Mucosa of rectum (tissue), 2 donors: ENCODE results near the gene KAT14.
A peak's percentile ranks its signal among the peaks of the same experiment; 100 is the strongest.
"Not testable (repeated sequence)": the region's sequence is repeated elsewhere in the genome, so short reads cannot be mapped to it uniquely, and the experiment has no call there.

Source experiments
- H3K27ac ChIP-seq, 2 donors: one replicate each; pipeline ENCODE4 v1.7.0; 2013; ENCODE audit warnings: inconsistent platforms in 2 of 2, low read depth in 2 of 2, low read length in 2 of 2
- H3K27me3 ChIP-seq, 2 donors: one replicate each; pipeline ENCODE4 v1.7.0; 2013; ENCODE audit warnings: low read length in 2 of 2; ENCODE audit not compliant: control insufficient read depth in 2 of 2, insufficient read depth in 2 of 2
- H3K36me3 ChIP-seq, 2 donors: one replicate each; pipeline ENCODE4 v1.7.0; 2013; ENCODE audit warnings: low read length in 2 of 2; ENCODE audit not compliant: control insufficient read depth in 2 of 2, insufficient read depth in 2 of 2
- H3K4me1 ChIP-seq, 2 donors: one replicate each; pipeline ENCODE4 v1.7.0; 2013; ENCODE audit warnings: low read length in 2 of 2, mild to moderate bottlenecking in 1 of 2; ENCODE audit not compliant: control insufficient read depth in 2 of 2, insufficient read depth in 2 of 2
- H3K4me3 ChIP-seq, 2 donors: one replicate each; pipeline ENCODE4 v1.7.0; 2013; ENCODE audit warnings: low read length in 2 of 2
- H3K9ac ChIP-seq, 2 donors: one replicate each; pipeline ENCODE4 v1.7.0; 2013; ENCODE audit warnings: low read length in 2 of 2, low read depth in 1 of 2, mild to moderate bottlenecking in 1 of 2
- H3K9me3 ChIP-seq, 2 donors: one replicate each; pipeline ENCODE4 v1.7.0; 2013; ENCODE audit warnings: low read length in 2 of 2; ENCODE audit not compliant: control insufficient read depth in 2 of 2
- donor health status: healthy.
- donor health status: Normal muscosa, but diverticular disease.

Gene KAT14

DNA sequence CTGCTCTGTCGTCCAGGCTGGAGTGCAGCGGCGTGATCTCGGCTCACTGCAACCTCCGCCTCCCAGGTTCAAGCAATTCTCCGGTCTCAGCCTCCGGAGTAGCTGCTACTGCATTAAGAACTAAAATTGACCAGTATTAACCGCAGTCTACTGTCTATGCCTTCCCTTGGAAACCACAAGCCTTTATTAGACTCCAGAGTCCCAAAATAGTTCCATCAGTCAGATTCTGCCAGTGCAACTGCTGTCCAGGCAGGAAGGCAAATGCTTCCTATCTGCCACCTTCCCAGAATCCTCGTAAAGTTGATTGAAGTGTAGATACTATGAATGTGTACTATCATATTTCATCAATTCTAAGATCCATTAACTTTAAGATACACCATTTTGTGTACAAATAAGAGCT lies 16.7 kb downstream of the KAT14 start:
- no peak overlapping the region for H3K4me3 ChIP-seq
- no peak overlapping the region for H3K27ac ChIP-seq
- H3K9ac ChIP-seq: no peak overlapping the region
- no peaks in the 10 kb centered on the region for H3K4me1 ChIP-seq
- H3K9me3 ChIP-seq: no peaks in the 10 kb centered on the region
- H3K27me3 ChIP-seq: no peaks in the 10 kb centered on the region
- peaks cover 21 to 27% of the 10 kb centered on the region in 2 donors for H3K36me3 ChIP-seq

DNA sequence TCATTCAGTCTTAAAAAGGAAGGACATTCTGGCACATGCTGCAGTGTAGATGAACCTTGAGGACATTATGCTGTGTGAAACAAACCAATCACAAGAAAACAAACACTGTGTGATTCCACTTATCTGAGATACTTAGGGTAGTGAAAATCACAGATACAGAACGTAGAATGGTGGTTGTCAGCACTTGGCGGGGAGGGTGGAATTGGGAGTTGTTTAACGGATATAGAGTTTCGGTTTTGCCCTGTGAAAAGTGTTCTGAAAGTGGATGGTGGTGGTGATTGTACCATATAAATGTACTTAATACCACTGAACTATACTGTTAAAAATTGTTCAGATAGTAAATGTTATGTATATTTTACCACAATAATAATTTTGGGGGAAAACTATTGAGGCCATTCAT lies 18.4 kb downstream of the KAT14 start:
- peaks cover 21 to 24% of the 10 kb centered on the region in 2 donors for H3K36me3 ChIP-seq
- no peak overlapping the region for H3K27ac ChIP-seq
- H3K9ac ChIP-seq: no peak overlapping the region
- H3K4me3 ChIP-seq: no peak overlapping the region
- H3K4me1 ChIP-seq: no peaks in the 10 kb centered on the region
- H3K27me3 ChIP-seq: no peaks in the 10 kb centered on the region
- no peaks in the 10 kb centered on the region for H3K9me3 ChIP-seq

DNA sequence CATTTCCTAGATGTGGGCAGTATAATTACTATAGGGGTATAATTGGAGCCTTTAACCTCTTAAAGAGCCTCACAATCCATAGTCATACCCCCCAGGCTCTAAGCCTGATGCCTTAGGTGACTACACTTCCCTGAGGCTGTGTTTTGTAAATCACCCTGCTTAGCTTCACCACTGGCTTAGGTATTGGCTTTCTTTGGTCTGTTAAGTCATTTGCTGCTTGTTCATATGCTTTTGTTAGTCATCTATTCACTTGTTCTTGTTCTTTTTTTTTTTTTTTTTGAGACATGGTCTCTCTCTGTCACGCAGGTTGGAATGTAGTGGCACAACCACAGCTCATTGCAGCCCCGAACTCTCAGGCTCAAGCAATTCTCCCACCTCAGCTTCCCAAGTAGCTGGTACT lies 26.7 kb downstream of the KAT14 start:
- Histone ChIP-seq H3K4me3 (no peak overlapping the region), H3K27ac (no peak overlapping the region), H3K27me3 (no peaks in the 10 kb centered on the region), H3K36me3 (peaks cover 14 to 31% of the 10 kb centered on the region in 2 donors), H3K9ac (no peak overlapping the region), H3K9me3 (no peaks in the 10 kb centered on the region), H3K4me1 (peaks cover 10% of the 10 kb centered on the region in 2 donors)

DNA sequence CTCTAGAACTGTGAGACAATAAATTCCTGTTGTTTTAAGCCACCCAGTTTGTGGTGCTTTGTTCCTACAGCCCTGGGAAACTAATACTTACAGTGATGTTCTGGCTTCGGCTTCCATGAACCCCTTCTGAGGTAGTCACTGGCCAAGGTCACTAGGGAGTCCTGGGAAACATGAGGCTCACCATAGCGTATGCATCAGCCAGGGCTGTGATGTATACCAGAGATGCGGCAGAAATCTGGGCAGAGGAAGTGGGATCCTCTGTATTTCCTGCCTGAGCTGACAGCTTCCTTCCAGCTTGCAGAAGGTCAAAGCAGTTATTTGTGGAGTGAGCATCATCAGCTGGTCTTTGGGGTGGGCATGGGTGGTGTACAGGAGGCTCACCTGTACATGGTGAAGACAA lies 27.9 kb downstream of the KAT14 start:
- peaks cover 10% of the 10 kb centered on the region in 2 donors for H3K4me1 ChIP-seq
- H3K36me3 ChIP-seq: peaks cover 14 to 32% of the 10 kb centered on the region in 2 donors
- H3K4me3 ChIP-seq: no peak overlapping the region
- H3K27ac ChIP-seq: peak overlapping the region in 1 of 2 donors; percentile 7
- no peak overlapping the region for H3K9ac ChIP-seq
- no peaks in the 10 kb centered on the region for H3K27me3 ChIP-seq
- H3K9me3 ChIP-seq: no peaks in the 10 kb centered on the region

DNA sequence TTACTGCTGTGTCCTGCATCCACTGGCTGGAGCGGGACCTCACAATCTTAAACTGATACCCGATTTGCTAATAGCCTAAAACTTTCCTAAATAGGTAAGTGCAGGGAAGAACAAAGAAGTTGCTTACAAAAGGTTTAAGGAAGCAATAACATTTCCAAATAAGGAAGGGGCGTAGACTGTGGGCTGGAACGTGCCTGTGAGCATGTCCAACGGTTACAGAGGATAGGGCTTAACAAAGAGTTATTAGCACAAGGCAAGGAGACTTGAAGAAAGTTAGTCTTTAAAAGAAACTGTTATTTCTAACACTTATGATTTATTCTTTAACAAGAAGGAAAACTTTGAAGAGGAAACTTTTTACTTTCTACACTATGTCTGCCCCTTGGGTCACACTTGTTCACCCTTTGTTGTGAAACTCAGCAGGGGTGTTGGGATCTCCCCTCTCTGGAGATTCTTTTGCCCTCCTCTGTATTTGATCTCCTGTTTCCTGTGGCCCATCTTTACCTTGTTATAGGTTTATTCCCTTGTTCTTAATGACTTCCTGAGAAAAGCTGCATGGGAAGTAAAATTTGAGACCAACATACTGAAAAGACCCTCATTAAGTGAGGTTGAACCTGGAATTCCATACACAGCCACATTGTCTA lies 28.7 kb downstream of the KAT14 start:
- Histone ChIP-seq H3K9me3 (no peaks in the 10 kb centered on the region), H3K4me1 (peaks cover 10% of the 10 kb centered on the region in 2 donors), H3K27me3 (no peaks in the 10 kb centered on the region), H3K27ac (peak overlapping the region; percentile 7 to 49), H3K4me3 (no peak overlapping the region), H3K9ac (no peak overlapping the region), H3K36me3 (peaks cover 14 to 28% of the 10 kb centered on the region in 2 donors)

DNA sequence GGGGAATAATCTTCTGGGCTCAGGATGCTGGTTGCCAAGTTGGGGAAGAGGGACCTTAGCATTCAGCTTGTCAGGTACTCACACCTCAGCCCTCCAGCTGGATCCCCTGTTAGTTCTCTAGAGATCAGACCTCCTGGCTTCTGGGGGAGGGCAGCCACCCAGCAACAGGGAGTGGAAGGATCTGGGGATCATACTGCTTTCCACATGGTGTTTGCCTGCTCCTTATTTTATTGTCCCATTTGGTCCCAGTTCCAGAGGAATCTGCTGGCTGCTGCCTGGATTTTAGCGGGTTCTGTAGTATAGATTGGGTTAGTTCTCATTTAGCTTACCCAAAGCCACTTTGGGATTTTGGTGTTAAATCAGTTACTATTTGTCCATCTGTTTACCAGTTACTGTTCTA lies 29.3 kb downstream of the KAT14 start:
- H3K27me3 ChIP-seq: no peaks in the 10 kb centered on the region
- H3K4me3 ChIP-seq: no peak overlapping the region
- peaks cover 9 to 23% of the 10 kb centered on the region in 2 donors for H3K36me3 ChIP-seq

DNA sequence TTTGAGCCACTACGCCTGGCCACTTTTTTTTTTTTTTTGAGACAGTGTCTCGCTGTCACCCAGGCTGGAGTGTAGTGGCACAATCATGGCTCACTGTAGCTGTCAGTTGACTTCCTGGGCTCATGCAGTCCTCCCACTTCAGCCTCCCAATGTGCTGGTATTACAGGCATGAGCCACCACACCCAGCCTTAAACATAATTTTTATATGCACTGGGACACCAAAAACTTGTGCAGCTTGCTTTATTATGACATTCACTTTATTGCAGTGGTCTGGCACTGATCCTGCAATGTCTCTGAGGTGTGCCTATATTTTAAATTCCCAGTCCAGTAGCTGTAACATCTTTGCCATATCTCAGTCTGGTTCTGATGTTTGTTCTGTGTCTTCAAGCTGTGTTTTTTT lies 34.7 kb downstream of the KAT14 start:
- Histone ChIP-seq H3K27ac (no peak overlapping the region), H3K36me3 (peaks cover 3 to 11% of the 10 kb centered on the region in 2 donors)

More for the DNA sequence above, 29.3 kb downstream of the KAT14 start:
- Histone ChIP-seq H3K9me3 (no peaks in the 10 kb centered on the region), H3K27ac (peak overlapping the region in 1 of 2 donors; percentile 49), H3K9ac (no peak overlapping the region), H3K4me1 (peaks cover 10% of the 10 kb centered on the region in 2 donors)

DNA sequence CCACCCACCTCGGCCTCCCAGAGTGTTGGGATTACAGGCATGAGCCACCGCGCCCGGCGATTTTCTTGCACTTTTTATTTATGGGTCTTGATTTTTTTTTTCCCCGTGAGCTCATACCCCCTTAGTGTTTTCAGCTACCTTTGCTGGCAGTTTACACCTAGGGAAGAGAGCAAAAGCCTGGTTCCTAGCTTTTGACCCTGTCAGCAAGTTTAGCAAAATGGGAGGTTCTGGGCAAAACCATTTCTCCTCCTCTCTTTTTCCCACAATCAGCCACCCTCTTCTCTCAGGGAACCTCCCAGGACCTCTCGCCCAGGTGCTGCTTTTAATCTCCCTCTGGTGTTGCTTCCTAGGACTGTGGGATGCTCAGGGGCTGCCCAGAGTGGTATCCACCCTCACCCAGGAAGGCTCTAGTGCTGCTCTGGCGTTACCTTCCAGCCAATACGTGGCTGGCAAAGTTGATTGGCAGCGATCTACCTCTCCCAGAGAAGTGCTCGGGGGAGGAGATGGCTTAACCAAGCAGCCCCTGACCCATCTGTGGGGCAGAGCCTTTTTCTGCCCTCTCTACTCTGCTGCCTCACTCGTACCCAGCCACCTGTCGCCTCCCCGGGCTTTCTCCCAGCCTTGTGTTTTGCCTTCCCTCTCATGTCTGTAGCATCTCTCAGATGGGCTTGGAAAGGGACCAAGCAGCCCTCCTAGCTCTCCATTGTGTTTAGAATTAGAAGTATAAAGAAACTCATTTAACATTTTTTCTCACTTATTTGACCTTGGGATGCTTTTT lies 37.4 kb downstream of the KAT14 start:
- H3K27me3 ChIP-seq: no peaks in the 10 kb centered on the region
- no peaks in the 10 kb centered on the region for H3K4me1 ChIP-seq
- H3K9me3 ChIP-seq: no peaks in the 10 kb centered on the region
- no peak overlapping the region for H3K9ac ChIP-seq
- no peak overlapping the region for H3K4me3 ChIP-seq
- no peak overlapping the region for H3K27ac ChIP-seq
- peaks cover 7 to 11% of the 10 kb centered on the region in 2 donors for H3K36me3 ChIP-seq

More for the DNA sequence above, 34.7 kb downstream of the KAT14 start:
- no peak overlapping the region for H3K9ac ChIP-seq
- H3K4me3 ChIP-seq: no peak overlapping the region
- no peaks in the 10 kb centered on the region for H3K27me3 ChIP-seq
- H3K4me1 ChIP-seq: no peaks in the 10 kb centered on the region
- H3K9me3 ChIP-seq: no peaks in the 10 kb centered on the region

DNA sequence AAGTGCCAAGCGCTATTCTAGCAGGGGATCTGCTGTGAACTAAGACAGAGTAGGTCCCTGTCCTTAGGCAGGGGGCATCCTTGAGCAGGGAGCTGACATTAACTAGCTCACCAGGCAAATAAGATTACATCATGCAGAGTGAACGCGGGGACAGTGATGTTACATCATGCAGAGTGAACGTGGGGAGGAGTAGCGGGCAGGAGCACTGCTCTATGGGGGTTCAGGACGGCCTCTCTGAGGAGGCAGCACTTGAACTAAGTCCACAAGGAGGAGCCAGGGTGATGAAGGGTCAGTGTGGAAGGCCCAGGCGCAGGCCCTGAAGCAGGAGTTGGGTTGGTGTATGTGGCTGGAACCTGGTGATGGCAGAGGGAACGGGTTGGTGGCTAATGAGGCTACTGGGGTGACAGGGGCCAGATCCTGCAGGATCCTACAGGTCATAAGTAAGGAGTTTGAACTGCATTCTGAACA lies 38.7 kb downstream of the KAT14 start:
- Histone ChIP-seq H3K9ac (no peak overlapping the region), H3K27ac (no peak overlapping the region), H3K4me3 (no peak overlapping the region), H3K36me3 (peaks cover 7 to 14% of the 10 kb centered on the region in 2 donors), H3K4me1 (no peaks in the 10 kb centered on the region), H3K9me3 (no peaks in the 10 kb centered on the region), H3K27me3 (no peaks in the 10 kb centered on the region)

DNA sequence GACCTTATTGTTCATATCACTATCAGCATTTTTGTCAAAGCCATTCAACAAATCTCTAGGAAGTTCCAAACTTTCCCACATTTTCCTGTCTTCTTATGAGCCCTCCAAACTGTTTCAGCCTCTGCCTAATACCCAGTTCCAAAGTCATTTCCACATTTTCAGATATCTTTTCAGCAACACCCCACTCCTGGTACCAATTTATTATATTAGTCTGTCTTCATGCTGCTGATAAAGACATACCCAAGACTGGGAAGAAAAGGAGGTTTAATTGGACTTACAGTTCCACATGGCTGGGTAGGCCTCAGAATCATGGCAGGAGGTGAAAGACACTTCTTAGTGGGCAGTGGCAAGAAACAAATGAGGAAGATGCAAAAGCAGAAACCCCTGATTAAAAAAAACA lies 42.7 kb downstream of the KAT14 start:
- H3K27me3 ChIP-seq, H3K9me3 ChIP-seq, H3K9ac ChIP-seq, H3K4me3 ChIP-seq, H3K27ac ChIP-seq, H3K4me1 ChIP-seq: not testable (repeated sequence)
- H3K36me3 ChIP-seq: peaks cover 34 to 44% of the 10 kb centered on the region in 2 donors
